Adrenal gland (tissue), 12 donors: ENCODE measurements around the gene CERK. TPM values are rescaled to one million over a fixed set of nuclear protein-coding genes. Genes with fewer than 3 reads are reported as not detected.

Experiments used
- DNase-seq, 7 donors: peaks; one replicate each; pipeline ENCODE4 v3.0.0-alpha.2; 2019 to 2020
- H3K27ac ChIP-seq, 5 donors: fragments of 200-600 bp; sonication (generic) in 4 of 5; 1 replicate in 3 of 5; 2 replicates in 2 of 5; pipeline versions ENCODE4 v1.5.1 to v1.8.0; 2016 to 2020; ENCODE audit warnings: mild to moderate bottlenecking in 1 of 5
- H3K27me3 ChIP-seq: fragments of 200-600 bp; 2 replicates; pipeline ENCODE4 v1.8.0; 2021
- H3K36me3 ChIP-seq, 2 donors: fragments of 200-600 bp; replicated peaks in 1 of 2; 1 replicate in 1 of 2; 2 replicates in 1 of 2; pipeline versions ENCODE4 v1.5.1 to v1.8.0; 2018 to 2022
- H3K4me1 ChIP-seq, 2 donors: fragments of 200-600 bp; replicated peaks in 1 of 2; 1 replicate in 1 of 2; 2 replicates in 1 of 2; pipeline versions ENCODE4 v1.5.1 to v1.8.0; 2018 to 2021
- H3K4me3 ChIP-seq, 4 donors: fragments of 200-600 bp; sonication (generic) in 3 of 4; one replicate each; pipeline ENCODE4 v1.5.1; 2016 to 2018
- H3K9me3 ChIP-seq, 3 donors: fragments of 200-600 bp; sonication (generic) in 1 of 3; replicated peaks in 1 of 3; 1 replicate in 2 of 3; 2 replicates in 1 of 3; pipeline versions ENCODE4 v1.5.1 to v1.8.0; 2016 to 2021
- POLR2A ChIP-seq, 2 donors: fragments of 450-650 bp; IDR thresholded peaks; one replicate each; pipeline ENCODE4 v1.6.1; 2017; ENCODE audit warnings: antibody characterized with exemption in 2 of 2, mild to moderate bottlenecking in 2 of 2, moderate library complexity in 1 of 2
- WGBS, 4 donors: extraction: QIAGEN DNeasy Blood & Tissue Kit in 2 of 4; methylation state at CpG; one replicate each; pipeline versions ENCODE4 v1.1.5 to v1.1.7; 2013 to 2017; 5-methylcytosine and 5-hydroxymethylcytosine counted together
- intact Hi-C, 2 donors: fragments of 100-400 bp; cut with DNase I; formaldehyde crosslinking; loops; one replicate each; pipeline versions ENCODE4 v1.14.1 to v1.15.0; 2022 to 2023
- polyA plus RNA-seq, 3 donors: library from polyadenylated mRNA; stranded (reverse); fragments of 200-250 nt in 2 of 3; fragments of 350-450 nt in 1 of 3; fragmentation: Illumina TruSeq in 1 of 3; extraction: RNeasy Lipid Tissue Mini Kit (QIAGEN cat#74804) in 1 of 3; gene quantifications; one replicate each; pipeline ENCODE4 v1.2.3, GENCODE V29; 2013 to 2014
- total RNA-seq, 9 donors: library from RNA; depleted of rRNA in 4 of 9; stranded (reverse); fragments of >200 nt in 4 of 9; fragments of 120-200 nt in 1 of 9; fragmentation: NEBNext Ultra II Directional in 1 of 9; extraction: Animal tissue kit (Norgen Biotek cat#: 25700) in 1 of 9; gene quantifications; one replicate each; pipeline versions ENCODE4 v1.1.0 to v1.2.4, GENCODE V29; 2013 to 2023
- TF ChIP-seq, protein P1 (sequence below), 6 experiments: fragments of 450-650 bp in 4 of 6; fragments of 200-600 bp in 2 of 6; sonication (generic) in 1 of 6; IDR thresholded peaks; 1 replicate in 5 of 6; 2 replicates in 1 of 6; pipeline versions ENCODE4 v1.5.1 to v1.8.0; 2016 to 2021; ENCODE audit warnings: antibody characterized with exemption in 6 of 6, mild to moderate bottlenecking in 2 of 6, moderate library complexity in 1 of 6
- donor health status: healthy with polysubstance abuse.
- donor health status: Bipolar disorder and iron deficiency.
- donor health status: DM: yes; HTN: yes; CAD: no.
- donor health status: DM: no; HTN: no; CAD: no.
- donor health status: DM: no; HTN: no; CAD: no.
- donor health status: DM: yes; HTN: yes; CAD: no.

The CERK gene
- total and polyA plus RNA-seq, 12 donors, result 18.6 to 92.1 (median 41.5) TPM

DNA sequence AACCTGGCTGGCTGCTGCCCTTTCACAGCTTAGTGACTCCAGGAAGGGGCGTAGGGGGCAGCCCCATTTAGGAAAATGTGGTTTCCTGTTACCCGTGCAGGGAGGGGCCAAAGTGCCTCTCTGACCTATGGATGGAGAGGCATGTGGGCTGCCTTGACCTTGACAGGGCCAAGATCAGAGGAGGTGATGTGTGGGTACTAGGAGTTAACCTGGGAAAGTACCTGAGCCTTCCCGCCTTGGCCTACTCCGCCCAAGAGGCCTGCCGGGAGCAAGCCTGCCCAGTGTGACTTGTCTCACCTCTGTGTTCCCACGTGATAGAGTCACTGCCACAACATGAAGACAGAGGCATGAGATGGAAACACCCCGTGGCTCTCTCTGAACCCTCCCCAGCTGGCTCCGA is 84.5 kb downstream of the CERK start:
- WGBS, 4 donors, result 65 to 89% (median 77%) methylated on average over 5 to 8 of the region's 8 CpGs
- Histone ChIP-seq H3K4me3 (no peak overlapping the region), H3K27me3 (no peaks in the 10 kb centered on the region), H3K36me3 (no peaks in the 10 kb centered on the region), H3K27ac (peak overlapping the region in 1 of 5 donors; percentile 81), H3K4me1 (peaks cover 18 to 39% of the 10 kb centered on the region in 2 donors), H3K9me3 (no peaks in the 10 kb centered on the region)
- intact Hi-C loops, result loop anchor here in 1 of 2 donors (10.0 kb wide), 1 partner anchor 79 kb away; no protein-coding TSS in a partner anchor
- DNase-seq, result no peak
- TF ChIP-seq, protein P1, sequence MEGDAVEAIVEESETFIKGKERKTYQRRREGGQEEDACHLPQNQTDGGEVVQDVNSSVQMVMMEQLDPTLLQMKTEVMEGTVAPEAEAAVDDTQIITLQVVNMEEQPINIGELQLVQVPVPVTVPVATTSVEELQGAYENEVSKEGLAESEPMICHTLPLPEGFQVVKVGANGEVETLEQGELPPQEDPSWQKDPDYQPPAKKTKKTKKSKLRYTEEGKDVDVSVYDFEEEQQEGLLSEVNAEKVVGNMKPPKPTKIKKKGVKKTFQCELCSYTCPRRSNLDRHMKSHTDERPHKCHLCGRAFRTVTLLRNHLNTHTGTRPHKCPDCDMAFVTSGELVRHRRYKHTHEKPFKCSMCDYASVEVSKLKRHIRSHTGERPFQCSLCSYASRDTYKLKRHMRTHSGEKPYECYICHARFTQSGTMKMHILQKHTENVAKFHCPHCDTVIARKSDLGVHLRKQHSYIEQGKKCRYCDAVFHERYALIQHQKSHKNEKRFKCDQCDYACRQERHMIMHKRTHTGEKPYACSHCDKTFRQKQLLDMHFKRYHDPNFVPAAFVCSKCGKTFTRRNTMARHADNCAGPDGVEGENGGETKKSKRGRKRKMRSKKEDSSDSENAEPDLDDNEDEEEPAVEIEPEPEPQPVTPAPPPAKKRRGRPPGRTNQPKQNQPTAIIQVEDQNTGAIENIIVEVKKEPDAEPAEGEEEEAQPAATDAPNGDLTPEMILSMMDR (IDR thresholded peaks at IDR 0.05), result no peak
- TF ChIP-seq POLR2A (IDR thresholded peaks at IDR 0.05), result no peak

DNA sequence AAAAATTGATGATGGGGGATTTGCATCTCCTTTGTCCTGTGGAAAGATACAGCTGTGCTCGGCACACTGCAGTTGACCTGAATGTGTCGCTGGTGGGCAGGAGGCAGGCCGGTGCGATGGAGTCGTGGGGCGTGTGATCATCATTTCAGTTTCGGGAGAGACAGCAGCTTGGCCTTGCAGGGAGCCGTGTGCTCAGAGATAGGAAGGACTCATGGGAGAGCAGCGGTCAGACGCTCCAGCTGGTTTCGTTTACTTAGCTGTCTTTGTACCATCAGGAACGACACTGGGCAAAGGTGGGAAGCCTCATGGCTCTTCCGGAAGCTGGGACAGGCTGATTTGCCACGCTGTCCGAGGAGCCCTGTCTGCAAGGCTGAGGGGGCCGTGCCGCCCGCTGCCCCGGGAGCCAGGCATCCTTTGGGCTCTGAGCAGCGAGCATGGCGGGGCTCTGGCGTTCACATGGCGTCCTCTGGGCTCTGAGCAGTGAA is 85.2 kb downstream of the CERK start:
- peak in 3 of 7 donors; percentile 41 to 74 (median 56) for DNase-seq
- Histone ChIP-seq H3K27ac (peak overlapping the region; percentile 11 to 87 (median 23)), H3K4me1 (peaks cover 18 to 39% of the 10 kb centered on the region in 2 donors), H3K4me3 (no peak overlapping the region), H3K27me3 (no peaks in the 10 kb centered on the region), H3K9me3 (no peaks in the 10 kb centered on the region), H3K36me3 (no peaks in the 10 kb centered on the region)
- TF ChIP-seq POLR2A (IDR thresholded peaks at IDR 0.05), result no peak
- TF ChIP-seq, protein P1 (IDR thresholded peaks at IDR 0.05), result no peak
- 62 to 74% (median 70%) methylated on average over 11 to 23 of the region's 23 CpGs for WGBS, 4 donors
- intact Hi-C loops, result loop anchor here in 1 of 2 donors (10.0 kb wide), 1 partner anchor 78 kb away; no protein-coding TSS in a partner anchor

DNA sequence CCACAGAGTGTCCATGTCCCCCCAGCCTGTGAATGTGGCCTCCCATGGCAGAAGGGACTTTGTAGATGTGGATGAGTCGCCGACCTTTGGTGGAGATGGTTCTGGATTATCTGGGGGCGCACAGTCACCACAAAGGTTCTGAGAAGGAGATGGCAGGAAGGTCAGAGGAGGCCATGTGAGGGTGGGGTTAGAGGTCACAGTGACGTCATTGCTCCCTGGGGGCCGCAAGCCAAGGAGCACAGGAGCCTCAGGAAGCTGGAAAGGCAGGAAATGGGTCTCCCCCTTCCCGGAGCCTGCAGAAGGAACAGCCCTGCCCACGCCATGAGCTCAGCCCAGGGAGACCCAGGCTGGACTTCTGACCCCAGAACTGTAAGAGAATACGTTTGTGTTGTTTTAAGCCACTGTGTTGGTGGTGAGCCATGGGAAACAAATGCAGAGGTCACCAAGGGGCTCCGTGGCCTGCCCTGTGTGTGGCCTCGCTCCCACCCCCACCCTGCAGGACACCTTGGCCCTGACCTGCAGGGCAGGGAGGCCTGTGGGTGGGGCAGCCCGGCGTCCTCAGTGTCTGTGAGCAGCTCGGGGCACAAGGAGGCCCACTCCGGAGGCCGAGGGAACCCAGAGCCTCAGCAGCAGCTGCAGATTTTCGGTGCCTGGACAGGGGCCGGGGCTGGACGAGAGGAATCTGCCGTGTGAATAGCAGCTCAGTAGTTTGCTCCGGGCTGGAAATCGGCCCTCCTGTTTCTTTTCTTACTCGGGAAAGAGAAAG is 85.8 kb downstream of the CERK start:
- DNase-seq, result peak in 5 of 7 donors; percentile 44 to 70 (median 54)
- no peak for TF ChIP-seq POLR2A (IDR thresholded peaks at IDR 0.05)
- TF ChIP-seq, protein P1 (IDR thresholded peaks at IDR 0.05), result no peak
- no peaks in the 10 kb centered on the region for H3K36me3 ChIP-seq
- intact Hi-C loops, result loop anchor here in 1 of 2 donors (10.0 kb wide), 1 partner anchor 77 kb away; no protein-coding TSS in a partner anchor
- no peaks in the 10 kb centered on the region for H3K9me3 ChIP-seq
- no peaks in the 10 kb centered on the region for H3K27me3 ChIP-seq
- peak overlapping the region; percentile 11 to 87 (median 23) for H3K27ac ChIP-seq
- no peak overlapping the region for H3K4me3 ChIP-seq
- WGBS, 4 donors, result 58 to 69% (median 62%) methylated on average over 11 to 22 of the region's 22 CpGs
- H3K4me1 ChIP-seq, result peaks cover 18 to 39% of the 10 kb centered on the region in 2 donors

DNA sequence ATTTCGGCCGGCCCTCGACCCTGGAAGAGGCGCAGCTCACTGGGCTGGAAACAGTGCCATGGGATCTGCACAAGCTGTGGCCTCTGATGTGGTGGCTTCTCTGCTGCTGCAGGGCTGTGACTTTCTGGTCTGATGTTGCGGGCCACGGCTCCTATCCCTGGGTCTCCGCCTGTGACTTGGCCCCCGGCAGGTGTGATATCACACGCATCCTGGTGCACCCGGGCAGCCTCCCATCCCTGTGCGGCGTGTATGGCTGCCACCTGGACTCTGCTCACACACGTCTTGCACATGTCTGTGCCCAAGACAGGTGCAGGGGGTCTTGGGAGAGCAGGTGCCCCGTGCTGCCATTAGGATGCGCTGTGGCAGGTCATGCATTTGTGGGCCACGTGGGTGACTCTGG is 86.7 kb downstream of the CERK start:
- Histone ChIP-seq H3K36me3 (no peaks in the 10 kb centered on the region), H3K4me1 (peaks cover 18 to 39% of the 10 kb centered on the region in 2 donors), H3K4me3 (no peak overlapping the region), H3K9me3 (no peaks in the 10 kb centered on the region), H3K27me3 (no peaks in the 10 kb centered on the region), H3K27ac (peak overlapping the region in 2 of 5 donors; percentile 81 to 87)
- no peak for DNase-seq
- 94 to 97% (median 95%) methylated on average over 8 to 16 of the region's 16 CpGs for WGBS, 4 donors
- TF ChIP-seq POLR2A (IDR thresholded peaks at IDR 0.05), result no peak
- TF ChIP-seq, protein P1 (IDR thresholded peaks at IDR 0.05), result no peak
- intact Hi-C loops, result loop anchor here in 1 of 2 donors (10.0 kb wide), 1 partner anchor 77 kb away; no protein-coding TSS in a partner anchor
